TTC549 (cell line): ENCODE data around the gene SLC24A4.

Experiments used
- FAIRE-seq: peaks from 2 replicates; lab custom pipeline; 2012; peaks lifted over from hg19 to GRCh38; lab: Jason Lieb, UNC

Gene SLC24A4

DNA sequence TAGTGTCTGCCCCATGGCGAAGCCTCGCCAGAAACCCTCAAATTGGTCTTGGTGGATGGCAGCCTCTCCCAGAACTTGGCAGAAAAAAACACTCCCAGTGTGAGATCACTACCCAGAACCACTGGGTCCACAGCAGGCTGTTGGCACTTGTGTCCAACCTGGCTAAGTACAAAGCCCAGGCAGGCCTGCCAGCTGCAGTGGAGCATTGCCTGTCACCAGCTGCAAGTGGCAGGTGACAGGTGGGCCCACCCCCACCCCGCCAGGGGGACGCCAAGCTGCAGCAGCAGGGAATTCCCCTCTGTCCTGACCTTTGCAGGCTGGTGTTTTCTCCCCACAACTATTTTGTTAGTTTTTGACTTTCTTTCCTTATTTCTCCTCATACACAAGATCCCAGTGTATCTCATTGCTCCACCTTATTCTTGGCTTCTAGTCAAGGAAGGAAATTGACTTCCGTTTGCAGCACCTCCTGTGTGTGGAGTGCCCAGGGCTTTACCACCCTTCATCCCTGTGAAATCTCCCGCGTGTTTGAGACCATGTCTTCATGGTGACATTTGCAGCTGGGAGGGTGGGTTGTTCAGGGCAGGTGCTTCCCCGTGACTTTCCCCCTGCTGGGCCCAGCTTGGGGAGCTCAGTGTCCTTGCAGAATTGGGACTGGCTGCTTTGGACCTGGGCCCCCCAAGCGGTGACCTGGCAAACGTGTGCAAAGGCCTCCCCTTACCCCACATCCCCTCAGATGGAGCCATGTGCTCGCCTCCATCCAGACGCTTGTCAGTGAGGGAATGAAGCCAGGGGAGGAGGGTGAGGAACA, 116.8 kb downstream of the SLC24A4 start:
- no peak for FAIRE-seq

DNA sequence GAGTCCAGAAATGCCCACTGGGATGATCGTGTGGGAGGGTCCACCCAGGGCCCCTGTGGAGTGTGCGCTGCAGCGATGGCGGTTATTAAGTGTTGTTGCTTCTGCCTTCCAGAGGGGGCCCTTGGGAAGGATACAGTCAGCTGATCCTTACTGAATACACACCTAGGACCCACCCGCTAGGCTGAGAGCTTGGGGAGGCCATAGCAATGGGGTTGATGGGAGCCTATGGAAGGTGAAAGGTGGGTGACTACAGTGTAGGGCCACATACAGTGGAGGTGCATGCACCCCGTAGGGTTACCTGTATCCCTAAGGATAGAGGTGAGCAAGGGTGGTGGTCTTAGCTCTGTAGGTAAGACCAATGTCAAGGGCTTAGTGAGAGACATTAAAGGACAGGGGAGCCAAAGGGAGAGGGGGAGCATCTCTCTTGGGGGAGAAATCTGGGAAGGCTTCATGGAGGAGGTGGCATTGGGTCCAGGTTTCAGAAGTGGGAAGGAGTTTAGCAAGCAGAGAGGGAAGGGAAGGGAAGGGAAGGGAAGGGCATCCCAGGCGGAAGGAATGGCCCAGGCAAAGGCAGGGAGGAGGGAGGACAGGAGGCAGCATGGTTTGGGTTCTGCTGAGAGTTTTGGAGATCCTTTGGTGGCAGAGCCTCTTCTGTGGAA, 117.5 kb downstream of the SLC24A4 start:
- FAIRE-seq = no peak

GRCh38 chr14:92441751-92442504, 119.0 kb downstream of the SLC24A4 start:
- FAIRE-seq = no peak

GRCh38 chr14:92443167-92443566, 120.2 kb downstream of the SLC24A4 start:
- no peak for FAIRE-seq

GRCh38 chr14:92443741-92444140, 120.8 kb downstream of the SLC24A4 start:
- no peak for FAIRE-seq

GRCh38 chr14:92446771-92447170, 123.8 kb downstream of the SLC24A4 start:
- FAIRE-seq = no peak

- no peak for FAIRE-seq
Measured at GRCh38 chr14:92447416-92448197, 124.6 kb downstream of the SLC24A4 start.

GRCh38 chr14:92448786-92449185, 125.8 kb downstream of the SLC24A4 start:
- no peak for FAIRE-seq

- no peak for FAIRE-seq
Measured at GRCh38 chr14:92449404-92450181, 126.6 kb downstream of the SLC24A4 start.

- FAIRE-seq = no peak
Measured at GRCh38 chr14:92450351-92451070, 127.5 kb downstream of the SLC24A4 start.

- no peak for FAIRE-seq
Measured at GRCh38 chr14:92451245-92451644, 128.3 kb downstream of the SLC24A4 start.

DNA sequence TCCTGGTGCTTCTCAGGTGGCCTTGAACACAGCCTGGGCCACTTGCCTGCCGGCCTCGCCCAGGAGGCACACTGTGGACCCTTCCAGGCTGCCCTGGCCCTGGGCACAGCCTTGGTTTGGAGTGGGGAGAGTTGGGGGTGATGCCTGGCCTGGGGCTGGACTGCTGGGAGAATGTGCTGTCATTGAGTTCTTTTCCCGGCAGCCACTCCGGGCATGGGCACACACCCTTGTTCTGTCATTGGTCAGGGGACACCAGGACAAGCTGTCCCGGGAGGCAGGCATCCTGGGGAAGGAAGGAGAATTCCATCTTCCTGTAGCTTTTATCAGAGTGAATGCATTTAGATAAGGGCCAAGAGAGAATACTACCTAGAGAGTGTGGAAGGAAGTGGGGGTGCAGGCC, 128.8 kb downstream of the SLC24A4 start:
- FAIRE-seq = no peak

DNA sequence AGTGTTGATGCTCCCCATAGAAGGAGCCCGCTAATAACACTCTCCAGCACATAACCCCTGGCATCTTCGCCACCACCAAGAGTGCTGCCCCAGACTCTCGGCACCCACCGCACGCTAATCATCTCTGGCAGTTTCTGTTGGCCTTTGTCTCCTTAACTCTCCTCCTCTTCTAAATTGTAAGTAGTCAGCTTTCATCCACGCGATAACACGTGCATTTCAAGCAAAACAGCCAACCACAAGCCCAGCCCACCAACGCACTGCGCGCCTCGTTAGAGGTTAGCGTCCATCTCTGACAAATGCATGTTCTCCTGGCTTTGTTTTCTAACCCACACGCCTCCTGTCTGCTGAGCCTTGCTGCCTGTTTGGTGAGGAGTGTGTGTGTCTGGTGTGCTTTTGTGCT, 129.5 kb downstream of the SLC24A4 start:
- no peak for FAIRE-seq

GRCh38 chr14:92453691-92454090, 130.7 kb downstream of the SLC24A4 start:
- FAIRE-seq = no peak

GRCh38 chr14:92455231-92455630, 132.3 kb downstream of the SLC24A4 start:
- FAIRE-seq = no peak

- FAIRE-seq = no peak
Measured at GRCh38 chr14:92456215-92457015, 133.4 kb downstream of the SLC24A4 start.

DNA sequence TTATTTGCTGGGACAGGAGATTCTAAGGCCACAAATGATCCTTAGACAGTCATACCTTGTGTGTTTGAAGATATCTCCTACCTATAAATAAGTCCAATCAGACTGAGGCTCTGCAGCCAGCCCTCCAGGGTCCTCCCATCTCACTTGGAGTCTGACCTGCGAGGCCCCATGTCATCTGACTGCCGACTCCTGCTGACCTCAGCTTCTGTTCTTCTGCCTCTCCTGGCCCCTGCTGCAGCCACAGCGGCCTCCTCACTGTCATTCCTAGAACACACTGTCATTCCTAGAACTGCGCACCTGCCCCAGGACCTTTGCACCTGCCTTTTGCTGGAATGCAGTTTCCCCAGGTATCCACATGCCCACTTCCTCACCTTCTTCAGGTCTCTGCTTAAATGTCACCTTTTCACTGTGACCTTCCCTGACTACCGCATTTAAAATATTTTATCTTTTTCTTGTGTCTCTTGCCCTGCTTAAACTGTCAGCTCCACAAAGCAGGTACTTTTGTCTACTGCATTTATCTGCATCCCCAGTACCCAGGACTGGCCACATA, 134.1 kb downstream of the SLC24A4 start:
- no peak for FAIRE-seq

- no peak for FAIRE-seq
Measured at GRCh38 chr14:92458136-92459029, 135.4 kb downstream of the SLC24A4 start.
